SU-DHL-6 (cell line): ENCODE measurements around the gene COL27A1.

Experiments used
- EZH2phosphoT487 ChIP-seq: fragments of 200-600 bp; sonication (generic), shearing (Covaris generic); conservative IDR thresholded peaks from 2 replicates; pipeline ENCODE4 v1.6.1; 2018; ENCODE audit warnings: mild to moderate bottlenecking, antibody characterized with exemption, low read length, moderate library complexity, mixed read lengths
- TF ChIP-seq, protein P1 (sequence below): fragments of 200-600 bp; sonication (generic); IDR thresholded peaks from one replicate; pipeline ENCODE4 v1.5.1; 2017; ENCODE audit warnings: antibody characterized with exemption, mild to moderate bottlenecking, low read length, moderate library complexity; ENCODE audit not compliant: insufficient read depth, poor library complexity, severe bottlenecking

DNA sequence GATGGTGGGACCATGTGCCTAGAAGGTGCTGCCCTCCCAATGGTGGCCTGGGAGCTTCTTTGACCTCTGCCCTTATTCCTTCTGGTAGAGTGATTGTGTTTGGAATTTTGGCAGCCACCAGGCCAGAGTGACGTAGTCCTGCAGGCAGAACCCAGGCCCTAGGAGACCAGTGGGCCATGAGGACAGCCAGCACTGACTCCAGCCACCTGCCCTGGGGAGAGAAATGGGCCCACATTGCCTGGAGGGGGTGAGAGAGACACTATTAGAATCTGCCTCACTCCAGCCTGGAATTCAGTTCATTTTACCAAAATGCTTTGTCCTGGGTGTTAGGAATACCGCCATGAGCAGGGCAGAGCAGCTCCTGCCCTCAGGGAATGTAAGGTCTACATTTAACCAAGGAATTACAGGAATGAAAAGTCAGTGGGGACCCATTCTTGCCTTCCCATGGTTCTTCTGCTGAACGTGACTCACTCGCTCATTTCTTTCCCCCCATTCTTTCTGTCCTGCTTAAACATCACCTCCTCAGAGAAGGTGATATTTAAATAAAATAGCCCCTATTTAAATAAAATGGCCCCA lies 5.5 kb upstream of the COL27A1 start:
- TF ChIP-seq, protein P1, sequence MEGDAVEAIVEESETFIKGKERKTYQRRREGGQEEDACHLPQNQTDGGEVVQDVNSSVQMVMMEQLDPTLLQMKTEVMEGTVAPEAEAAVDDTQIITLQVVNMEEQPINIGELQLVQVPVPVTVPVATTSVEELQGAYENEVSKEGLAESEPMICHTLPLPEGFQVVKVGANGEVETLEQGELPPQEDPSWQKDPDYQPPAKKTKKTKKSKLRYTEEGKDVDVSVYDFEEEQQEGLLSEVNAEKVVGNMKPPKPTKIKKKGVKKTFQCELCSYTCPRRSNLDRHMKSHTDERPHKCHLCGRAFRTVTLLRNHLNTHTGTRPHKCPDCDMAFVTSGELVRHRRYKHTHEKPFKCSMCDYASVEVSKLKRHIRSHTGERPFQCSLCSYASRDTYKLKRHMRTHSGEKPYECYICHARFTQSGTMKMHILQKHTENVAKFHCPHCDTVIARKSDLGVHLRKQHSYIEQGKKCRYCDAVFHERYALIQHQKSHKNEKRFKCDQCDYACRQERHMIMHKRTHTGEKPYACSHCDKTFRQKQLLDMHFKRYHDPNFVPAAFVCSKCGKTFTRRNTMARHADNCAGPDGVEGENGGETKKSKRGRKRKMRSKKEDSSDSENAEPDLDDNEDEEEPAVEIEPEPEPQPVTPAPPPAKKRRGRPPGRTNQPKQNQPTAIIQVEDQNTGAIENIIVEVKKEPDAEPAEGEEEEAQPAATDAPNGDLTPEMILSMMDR: no peak
- no peak for TF ChIP-seq EZH2phosphoT487
